GM19324 (cell line): ENCODE measurements around the gene KIF12.
A peak's percentile ranks its signal among the peaks of the same experiment; 100 is the strongest.
"Not testable (repeated sequence)": the region's sequence is repeated elsewhere in the genome, so short reads cannot be mapped to it uniquely, and the experiment has no call there.

Experiments
- ATAC-seq: cut with Tn5 transposase; IDR thresholded peaks from one replicate; pipeline ENCODE4 v1.9.1; 2021; ENCODE audit warnings: mild to moderate bottlenecking, moderate library complexity; ENCODE audit not compliant: unreplicated experiment, low FRiP score

The KIF12 gene

DNA sequence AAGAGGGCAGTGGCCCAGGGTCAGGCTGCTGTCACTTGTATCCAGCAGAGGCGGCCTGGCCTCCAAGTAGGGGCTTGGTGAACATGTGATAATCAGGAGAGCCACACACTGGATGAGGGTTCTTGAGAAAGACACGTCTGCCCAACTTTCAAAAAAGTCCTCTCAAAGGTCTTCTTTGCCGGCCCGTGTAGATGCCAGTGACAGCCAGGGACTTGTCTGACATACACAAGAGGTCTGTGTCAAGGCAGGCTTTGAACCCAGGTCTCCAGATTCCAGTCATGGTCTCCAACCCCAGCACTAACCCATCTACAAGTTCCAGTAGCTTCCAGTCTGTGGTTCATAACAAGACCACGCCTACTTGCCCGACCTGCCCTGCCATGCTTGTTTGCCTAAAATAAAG is 13.1 kb downstream of the KIF12 start:
- ATAC-seq = no peak

DNA sequence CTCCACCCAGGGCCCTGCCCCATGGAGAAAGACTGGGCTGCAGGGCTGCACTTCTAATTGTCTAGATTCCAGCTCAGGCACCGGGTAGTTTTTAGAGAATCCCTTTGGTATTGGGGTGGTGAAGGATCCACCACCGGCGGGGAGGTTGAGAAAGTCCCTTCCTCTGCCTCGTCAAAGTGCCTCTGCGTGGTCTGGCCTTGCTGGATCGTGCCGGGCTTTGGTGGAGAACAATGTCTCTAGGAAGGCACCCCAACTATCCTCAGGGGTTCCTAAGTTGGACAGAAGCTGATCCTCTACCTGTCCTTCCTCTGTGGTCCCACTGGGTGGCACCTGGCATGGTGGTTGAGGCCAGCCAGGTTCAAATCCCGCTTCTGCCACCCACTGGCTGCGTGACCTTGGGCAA is 13.7 kb downstream of the KIF12 start:
- no peak for ATAC-seq

DNA sequence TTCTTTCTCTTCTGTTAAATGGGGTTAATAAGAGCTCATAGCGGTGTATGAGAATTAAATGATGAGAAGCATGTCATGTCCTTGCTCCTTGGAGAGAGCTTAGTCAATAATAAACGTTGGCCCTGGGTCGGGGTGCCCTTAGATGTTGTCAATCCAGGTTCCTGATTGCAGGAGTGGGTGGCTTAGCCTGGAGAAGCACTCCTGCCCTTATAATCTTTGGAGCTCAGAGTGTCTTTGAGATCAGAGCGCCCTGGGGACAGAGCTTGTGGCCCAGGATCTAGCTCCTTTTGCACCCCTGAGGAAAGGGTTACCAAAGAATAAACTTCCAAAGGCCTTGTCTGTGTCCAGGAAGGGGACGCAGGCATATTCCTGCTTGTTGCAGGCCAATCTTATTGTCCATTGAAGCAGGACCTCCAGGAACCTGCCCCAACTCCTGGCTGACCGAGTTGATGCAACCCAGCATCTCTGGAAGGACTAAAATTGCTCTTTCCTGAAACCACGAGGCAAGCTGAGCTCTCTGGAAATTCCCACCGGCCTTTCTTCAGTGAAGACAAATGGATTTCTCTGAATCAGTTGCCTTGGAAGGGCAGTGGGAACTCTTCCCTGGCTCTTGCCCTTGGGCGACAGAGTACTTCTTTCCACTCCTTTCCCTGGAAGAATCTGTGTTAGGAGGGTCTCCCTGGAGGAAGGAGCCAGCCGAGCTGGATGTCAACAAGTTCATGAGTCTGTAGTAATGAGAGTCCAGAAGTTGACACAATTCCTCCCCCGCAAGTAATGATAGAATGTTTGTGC is 14.6 kb downstream of the KIF12 start:
- no peak for ATAC-seq

DNA sequence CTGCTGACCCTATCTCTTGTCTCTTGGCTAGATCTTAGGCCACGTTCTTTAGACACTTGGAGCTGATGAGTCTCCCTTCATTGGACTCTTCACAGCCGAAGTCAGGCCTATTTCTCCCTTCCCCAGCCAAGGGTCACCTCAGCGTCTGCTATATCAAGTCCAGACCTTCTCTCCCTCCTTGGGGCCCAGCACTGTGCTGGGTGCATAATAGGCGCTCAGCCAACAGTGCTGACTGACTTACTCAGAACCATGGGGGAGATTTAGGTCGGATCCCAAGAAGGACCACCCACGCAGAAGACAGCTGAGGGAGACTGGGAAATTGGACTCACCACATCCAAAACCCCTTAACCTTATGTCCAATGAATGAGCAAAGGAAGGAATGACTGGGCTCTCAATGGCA is 15.4 kb downstream of the KIF12 start:
- ATAC-seq = no peak

DNA sequence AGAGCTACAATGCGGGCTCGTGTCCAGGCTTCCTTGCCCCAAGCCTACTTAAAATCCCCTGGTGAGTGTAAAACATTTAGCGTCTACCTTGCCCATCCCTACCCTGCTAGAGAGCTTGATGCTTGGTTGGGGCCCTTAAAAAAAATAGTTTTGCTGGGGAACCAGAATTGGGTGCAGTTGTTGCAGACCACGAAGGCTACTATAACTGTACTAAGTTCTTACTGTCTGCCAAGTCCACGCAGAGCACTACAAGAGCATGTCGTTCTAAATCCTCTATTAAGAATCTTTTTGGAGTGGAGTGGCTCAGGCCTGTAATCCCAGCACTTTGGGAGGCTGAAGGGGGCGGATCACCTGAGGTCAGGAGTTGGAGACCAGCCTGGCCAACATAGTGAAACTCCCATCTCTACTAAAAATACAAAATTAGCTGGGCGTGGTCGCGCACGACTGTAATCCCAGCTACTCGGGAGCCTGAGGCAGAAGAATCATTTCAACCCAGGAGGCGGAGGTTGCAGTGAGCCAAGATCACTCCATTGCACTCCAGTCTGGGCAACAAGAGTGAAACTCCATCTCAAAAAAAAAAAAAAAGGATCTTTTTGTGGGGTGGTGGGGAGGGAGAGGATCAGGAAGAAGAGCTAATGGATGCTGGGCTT is 16.2 kb downstream of the KIF12 start:
- not testable (repeated sequence) for ATAC-seq

DNA sequence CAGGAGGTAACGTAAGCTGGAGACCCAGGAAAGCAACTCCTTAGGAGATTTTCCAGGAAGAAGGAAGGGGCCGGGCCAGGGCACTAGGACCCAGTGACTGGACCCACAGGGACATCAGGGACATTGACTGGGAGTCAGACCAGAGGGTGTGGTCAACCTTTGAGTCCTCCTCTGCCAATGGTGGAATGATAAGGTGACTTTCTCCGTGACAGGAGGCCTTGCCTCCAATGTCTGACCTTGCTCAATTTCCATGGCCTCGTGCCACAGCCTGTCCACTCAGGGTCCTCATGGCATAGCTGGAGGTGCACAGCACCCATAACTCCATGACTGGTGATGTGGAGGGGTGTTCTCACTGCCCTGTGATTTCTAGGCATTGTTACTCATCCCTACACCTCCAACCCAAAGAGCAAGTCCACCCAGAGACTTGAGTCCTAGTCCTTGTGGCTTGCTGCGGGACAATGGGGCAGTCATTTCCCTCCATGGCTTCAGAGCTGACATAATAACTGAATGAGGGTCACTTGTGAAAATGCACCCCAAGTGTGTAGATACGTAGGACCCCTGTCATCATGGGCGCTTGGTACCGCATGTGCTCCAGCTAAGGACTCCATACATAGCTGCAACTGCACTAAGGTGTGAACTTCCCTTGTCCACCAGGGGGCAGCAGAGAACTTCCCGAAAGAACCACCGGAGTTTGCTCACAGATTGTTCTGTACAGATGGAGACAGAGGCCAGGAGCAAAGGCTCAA is 16.9 kb downstream of the KIF12 start:
- peak; percentile 67 for ATAC-seq

DNA sequence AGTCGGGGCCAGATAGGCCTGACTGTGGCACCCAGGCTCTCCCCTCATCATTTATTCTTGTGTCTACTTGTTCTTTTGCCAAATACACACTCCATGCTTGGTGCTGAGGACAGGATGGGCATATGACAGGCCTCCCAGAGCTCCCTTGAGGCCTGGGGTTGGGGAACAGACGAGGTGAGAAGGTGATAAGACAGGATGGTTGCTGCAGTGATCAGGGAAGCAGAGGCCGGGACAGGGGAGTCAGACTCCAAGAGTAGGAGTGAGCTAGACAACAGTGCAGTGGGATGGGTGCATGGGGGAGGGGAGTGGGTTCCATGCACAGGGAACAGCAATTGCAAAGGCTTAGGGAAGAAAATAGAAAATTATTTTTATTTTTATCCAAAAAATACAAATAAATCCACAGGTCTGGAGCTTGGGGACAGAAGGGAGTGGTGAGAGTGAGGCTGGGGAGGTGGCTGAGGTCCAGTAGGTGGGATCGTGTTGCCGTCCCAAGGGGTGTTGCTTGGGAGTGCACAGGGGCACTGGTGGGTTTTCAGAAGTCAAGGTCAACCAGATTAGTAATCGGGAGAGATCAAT is 17.6 kb downstream of the KIF12 start:
- no peak for ATAC-seq

DNA sequence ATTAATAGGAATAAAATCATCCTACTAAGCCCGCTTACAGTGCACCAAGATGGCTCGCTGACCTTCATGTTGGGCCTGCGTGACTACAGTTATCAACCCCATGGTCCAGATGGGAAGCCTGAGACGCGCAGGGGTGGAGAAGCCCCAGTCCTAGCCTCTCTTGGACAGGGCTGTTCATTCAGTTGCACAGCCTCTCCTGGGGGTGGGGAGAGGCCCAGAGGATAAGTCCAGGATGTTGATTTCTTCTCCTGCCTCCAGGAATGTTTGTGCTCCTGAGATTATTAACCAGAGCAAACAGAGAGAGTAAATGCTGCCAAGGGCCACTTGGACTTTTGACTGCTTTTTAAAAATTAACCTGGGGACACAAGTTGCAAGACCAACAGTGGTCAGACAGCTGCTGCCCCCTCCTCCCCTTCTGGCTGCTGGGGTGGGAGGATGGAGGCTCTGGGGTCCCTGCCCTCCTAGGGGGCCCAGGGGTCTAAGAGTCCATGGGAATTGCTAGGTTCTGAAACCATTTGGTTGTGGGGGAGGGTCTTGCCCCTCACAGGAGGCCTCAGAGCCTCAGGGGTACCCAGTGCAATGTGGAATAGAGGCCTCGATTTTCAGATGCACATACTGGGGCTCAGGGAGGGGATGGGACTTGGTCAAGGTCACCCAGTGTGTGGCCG is 18.2 kb downstream of the KIF12 start:
- no peak for ATAC-seq

DNA sequence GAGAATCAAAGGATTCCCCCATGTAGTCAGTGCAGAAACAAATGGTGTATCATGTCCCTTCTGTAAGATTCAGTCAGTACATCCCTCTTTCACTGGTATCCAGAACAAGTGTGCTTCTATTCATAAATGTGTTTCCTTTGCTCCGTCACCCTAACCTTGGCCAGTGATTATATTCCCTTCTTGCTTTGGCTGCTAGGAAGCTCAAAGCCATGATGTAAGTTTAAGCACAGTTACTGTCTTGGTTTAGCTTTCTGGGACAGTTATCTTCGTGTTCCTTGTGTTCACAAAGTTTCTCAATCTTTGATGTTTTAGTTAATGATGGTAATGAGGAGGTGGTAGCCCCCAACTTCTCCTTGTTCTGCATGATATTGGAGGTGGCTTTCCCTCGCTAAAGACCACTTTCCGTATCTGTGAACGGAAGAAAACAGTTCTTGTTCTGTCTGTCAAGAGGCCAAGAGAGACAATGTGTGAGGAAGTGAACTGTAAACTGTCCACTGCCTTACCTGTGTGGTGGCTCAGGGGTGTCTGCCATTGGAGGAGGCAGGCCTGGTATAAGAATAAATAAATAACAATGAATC is 18.8 kb downstream of the KIF12 start:
- no peak for ATAC-seq

DNA sequence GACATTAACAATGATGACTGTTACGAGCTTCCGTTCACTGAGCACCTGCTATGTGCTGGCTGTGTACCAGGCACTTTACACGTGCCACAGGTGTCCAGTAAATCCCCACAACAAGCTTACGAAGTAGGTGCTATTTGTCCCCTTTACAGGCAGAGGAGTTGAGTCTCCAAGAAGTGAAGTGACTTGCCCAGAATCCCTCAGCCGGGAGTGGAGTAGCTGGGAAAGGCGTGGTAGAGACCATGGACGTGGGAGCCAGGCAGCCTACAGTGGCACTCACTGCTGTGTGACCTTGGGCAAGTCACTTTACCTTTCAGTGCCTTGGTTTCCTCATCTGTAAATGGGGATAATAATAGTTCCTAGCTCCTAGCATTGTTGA is 20.3 kb downstream of the KIF12 start:
- ATAC-seq = no peak

DNA sequence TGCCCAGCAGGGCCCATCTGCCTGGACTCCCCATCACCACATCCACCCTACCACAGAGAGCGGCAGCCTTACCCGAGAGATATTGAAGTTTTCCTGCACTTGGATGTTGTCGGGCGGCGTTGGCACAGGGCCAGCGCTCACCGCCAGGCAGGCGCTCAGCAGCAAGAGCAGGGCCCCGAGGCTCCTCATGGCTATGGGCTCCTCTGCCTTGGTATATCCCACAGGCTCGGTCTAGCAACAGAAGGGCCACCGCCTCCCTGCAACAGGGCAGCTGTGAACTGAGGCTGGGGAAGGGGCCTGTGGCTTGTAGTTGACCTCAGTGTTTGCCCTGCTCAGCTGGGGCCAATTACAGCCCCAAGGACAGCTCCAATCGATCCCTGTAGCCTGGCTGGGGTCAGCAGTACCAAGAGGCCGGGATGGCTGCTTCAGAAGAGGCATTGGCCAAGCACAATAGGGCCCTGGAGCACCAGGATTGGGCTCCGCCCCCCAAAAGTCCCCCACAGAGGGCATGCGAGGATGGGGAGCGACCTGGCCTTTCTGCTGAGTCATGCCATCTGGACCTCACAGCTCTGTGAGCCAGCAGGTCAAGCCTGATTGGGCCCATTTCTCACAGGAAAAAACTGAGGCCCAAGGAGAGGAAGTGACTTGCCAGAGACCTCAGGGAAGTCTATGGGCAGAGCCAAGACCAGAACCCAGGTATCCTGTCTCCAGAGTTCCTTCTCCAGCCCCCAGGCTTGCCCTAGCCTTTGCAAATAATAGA is 20.9 kb downstream of the KIF12 start, which contains the start of gene AMBP:
Gene AMBP, minus strand, starts transcription at position 280 of the 760 bp plus-strand sequence. Its CDS starts 91 bp downstream, at position 189.
- no peak for ATAC-seq

DNA sequence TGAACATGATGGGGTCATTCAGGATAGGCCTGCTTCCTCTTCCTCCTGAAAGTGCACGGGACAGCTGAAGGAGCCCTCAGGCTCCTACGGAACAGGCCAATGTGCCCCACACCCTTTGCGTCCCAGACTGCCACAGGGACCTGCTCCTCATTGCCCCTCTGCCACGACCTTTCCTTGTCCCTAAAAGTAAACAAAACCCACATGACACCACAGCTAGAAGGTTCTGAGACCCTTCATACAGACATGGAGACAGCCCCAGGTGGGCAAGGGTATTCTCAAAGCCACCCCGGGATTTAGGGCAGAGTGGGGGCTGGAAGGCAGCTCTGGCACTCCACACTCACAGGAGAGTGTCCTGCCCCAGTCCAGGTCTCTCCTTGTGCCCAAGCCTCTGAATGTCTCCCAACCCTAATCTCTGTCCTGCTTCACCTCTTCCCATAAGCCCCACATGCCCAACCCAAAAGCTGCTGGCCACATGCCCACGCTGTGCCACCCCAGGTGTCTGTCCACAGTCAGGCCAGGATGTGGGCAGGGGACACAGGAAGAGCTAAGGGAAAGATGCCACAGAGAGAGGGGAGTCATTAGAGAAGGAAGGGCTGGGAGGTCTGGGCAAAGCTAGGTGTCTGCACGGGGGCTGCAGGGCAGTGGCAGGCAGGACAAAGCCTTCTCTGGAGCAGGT is 21.8 kb downstream of the KIF12 start:
- ATAC-seq = no peak

DNA sequence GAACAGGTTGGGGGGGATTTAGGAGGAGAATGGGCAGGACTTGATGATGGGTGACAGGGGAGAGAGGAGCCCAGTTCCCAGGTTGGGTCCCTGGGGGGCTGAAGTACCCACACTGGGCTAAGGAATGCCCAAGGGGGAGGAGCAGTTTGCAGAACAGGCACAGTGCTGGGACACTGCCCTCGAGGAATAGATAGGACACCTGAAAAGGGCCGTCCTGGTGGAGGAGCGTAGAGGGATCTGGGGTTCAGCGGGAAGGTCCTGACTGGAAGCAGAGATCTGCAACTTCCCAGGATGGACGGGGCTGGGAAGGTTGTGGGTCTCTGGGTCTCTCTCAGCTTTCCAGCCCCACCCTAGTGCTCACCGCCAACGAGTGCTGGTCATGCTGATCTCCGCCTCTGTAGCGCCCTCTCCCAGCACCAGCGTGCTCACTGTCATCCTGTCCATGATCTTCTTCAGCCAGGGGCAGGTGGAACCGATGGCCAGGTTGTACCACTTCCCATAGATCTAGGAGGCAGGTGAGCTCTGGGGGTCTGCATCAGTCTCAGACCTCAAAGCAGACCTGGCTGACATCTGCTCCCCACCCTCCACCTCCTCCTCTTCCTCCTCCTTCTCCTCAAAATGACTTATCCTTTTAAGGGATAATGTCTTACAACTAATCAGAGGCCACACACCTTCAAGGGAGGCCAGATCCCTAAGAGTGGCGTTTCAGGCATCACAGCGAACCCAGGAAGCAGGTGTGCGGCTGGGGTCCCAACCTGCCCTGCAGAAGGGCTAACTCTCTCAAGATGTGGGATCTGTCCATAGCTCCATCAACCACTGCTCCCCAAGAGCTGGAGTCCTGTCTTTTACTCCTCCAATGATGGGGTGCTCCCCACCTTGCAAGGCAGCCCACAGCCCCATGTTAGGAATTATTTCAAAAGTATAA is 22.6 kb downstream of the KIF12 start:
- ATAC-seq = no peak

DNA sequence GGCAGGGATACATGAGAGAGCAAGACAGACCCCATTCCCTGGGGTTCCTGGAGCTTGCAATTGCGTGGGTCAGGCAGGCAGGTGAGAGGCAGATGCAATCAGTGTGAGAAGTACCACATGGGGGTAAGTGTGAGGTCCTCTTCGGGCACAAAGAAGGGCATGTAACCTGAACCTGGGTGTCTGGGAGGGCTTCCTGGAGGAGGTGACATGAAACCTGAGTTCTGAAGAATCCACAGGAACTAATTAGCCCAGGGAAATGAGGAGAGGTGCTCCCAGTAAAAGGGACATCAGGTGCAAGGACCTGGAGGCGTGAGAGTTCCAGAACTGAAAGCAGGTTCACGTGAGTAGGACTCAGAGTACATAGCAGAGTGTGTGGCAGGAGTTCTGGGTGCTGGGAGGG is 23.5 kb downstream of the KIF12 start:
- ATAC-seq = no peak

DNA sequence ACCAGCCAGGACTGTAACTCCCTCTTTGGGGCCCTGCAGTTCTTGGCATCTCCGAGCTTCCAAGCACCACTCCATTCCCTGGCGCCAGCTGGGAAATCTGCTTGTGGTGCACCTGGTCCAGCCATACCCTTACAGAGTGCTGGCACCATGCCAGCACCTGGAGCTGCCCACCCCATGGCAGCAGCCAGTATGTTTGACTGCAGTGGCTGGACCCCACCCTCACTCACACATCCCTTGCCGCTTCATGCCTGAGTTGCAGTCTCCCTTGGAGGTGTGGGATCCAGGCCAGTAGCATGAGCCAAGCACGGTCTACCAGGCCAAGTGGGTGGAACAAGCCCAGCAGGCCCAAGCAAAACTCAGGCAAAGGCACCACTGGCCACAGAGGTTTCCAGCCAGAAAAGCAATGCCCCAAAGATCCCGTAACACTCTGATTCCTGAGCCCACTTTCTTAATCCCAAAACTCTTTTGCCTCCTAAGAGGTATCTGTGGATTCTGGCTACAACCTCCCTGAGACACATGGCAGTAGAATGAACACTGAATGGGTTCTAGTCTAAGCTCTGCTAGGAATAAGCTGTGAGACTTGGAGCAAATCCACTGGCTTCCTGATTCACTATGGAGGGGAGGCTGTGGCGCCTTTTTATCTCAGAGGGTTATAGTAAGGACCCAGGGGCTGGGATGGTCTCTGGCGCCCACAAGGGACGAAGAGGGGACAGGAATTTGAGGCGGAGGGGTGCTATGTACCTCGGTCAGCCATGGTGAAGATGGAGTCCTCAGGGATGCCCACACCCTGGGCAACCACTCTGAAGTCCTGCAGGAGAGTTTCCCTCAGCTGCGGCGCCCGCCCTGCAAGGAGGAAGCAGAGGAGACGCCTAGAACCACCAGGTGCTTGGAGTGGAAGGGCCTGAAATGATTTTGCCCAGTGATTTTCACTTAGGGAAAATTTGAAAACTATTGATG is 26.6 kb downstream of the KIF12 start:
- no peak for ATAC-seq

DNA sequence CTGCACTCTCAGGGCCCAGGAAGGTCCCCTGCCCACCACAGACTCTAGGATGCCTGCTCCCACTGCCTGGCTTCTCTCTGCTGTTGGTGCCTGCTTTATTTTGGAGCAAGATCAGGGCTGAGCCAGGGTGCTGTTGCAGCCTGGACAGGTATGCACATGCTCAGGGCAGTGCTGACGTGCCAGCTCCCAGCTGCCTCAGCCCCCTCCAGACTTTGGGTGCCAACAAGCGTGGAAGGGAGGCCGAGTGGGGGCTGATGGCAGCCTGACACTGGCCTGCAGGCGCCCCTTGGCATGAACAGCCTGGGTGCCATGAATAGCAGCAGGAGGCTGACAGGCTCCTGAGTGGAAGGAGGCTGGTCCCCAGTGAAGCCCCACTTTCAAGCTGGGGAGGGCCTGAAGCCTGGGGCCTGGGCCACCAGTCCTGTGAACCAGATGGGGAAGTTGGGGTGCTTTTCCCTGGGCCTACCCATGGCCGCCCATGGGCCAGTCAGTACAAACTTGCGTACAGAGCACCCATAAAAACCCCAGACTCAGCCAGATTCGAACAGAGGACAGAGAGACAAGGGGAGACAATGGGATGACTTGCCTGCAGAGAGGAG is 27.8 kb downstream of the KIF12 start:
- ATAC-seq = no peak
